Liver (tissue), 9 donors: ENCODE results near the gene ADIG. TPM values are rescaled to one million over a fixed set of nuclear protein-coding genes. Genes with fewer than 3 reads are reported as not detected.

ENCODE experiments used
- DNase-seq: peaks from one replicate; pipeline ENCODE4 v3.0.0-alpha.2; 2017; ENCODE audit warnings: low spot score
- H3K27ac ChIP-seq, 2 donors: one replicate each; pipeline ENCODE4 v1.7.0; 2013; ENCODE audit warnings: inconsistent platforms in 2 of 2, low read length in 2 of 2, control low read depth in 1 of 2, low read depth in 1 of 2, mild to moderate bottlenecking in 1 of 2
- H3K27me3 ChIP-seq, 4 donors: one replicate each; pipeline versions ENCODE4 v1.6.1 to v1.7.0; 2013; ENCODE audit warnings: low read length in 3 of 4, inconsistent platforms in 1 of 4, mild to moderate bottlenecking in 1 of 4, moderate library complexity in 1 of 4; ENCODE audit not compliant: control insufficient read depth in 4 of 4, insufficient read depth in 4 of 4
- H3K36me3 ChIP-seq, 4 donors: one replicate each; pipeline versions ENCODE4 v1.6.1 to v1.7.0; 2013; ENCODE audit warnings: low read length in 3 of 4, mild to moderate bottlenecking in 3 of 4, low read depth in 1 of 4, moderate library complexity in 1 of 4; ENCODE audit not compliant: control insufficient read depth in 4 of 4, insufficient read depth in 3 of 4
- H3K4me1 ChIP-seq, 4 donors: one replicate each; pipeline versions ENCODE4 v1.6.1 to v1.7.0; 2013; ENCODE audit warnings: low read length in 3 of 4, mild to moderate bottlenecking in 3 of 4, moderate library complexity in 1 of 4; ENCODE audit not compliant: control insufficient read depth in 4 of 4, insufficient read depth in 4 of 4
- H3K4me3 ChIP-seq, 3 donors: one replicate each; pipeline versions ENCODE4 v1.6.1 to v1.7.0; 2013; ENCODE audit warnings: low read length in 3 of 3, control low read depth in 1 of 3, low read depth in 1 of 3, mild to moderate bottlenecking in 1 of 3
- H3K9ac ChIP-seq, 2 donors: one replicate each; pipeline ENCODE4 v1.7.0; 2013; ENCODE audit warnings: low read length in 2 of 2, mild to moderate bottlenecking in 2 of 2, moderate library complexity in 2 of 2, control low read depth in 1 of 2, low read depth in 1 of 2
- H3K9me3 ChIP-seq, 4 donors: one replicate each; pipeline versions ENCODE4 v1.6.1 to v1.7.0; 2013; ENCODE audit warnings: low read length in 3 of 4; ENCODE audit not compliant: control insufficient read depth in 4 of 4
- CTCF ChIP-seq: fragments of 150-350 bp; IDR thresholded peaks from 2 replicates; pipeline ENCODE4 v1.5.1; 2017; ENCODE audit warnings: improper control_type of control experiment, low read depth, low read length; ENCODE audit not compliant: missing input control
- FOXA2 ChIP-seq: IDR thresholded peaks from 2 replicates; pipeline ENCODE4 v1.6.1; 2016; ENCODE audit warnings: antibody characterized with exemption
- GABPA ChIP-seq, 2 donors: IDR thresholded peaks in 1 of 2; conservative IDR thresholded peaks in 1 of 2; 2 replicates each; pipeline ENCODE4 v1.6.1; 2016; ENCODE audit warnings: antibody characterized with exemption in 2 of 2, mild to moderate bottlenecking in 1 of 2, moderate library complexity in 1 of 2
- RAD21 ChIP-seq, 2 donors: IDR thresholded peaks; 2 replicates each; pipeline ENCODE4 v1.6.1; 2016; ENCODE audit warnings: antibody characterized with exemption in 2 of 2, mild to moderate bottlenecking in 2 of 2
- RXRA ChIP-seq, 2 donors: IDR thresholded peaks; 2 replicates each; pipeline ENCODE4 v1.6.1; 2017 to 2018; ENCODE audit warnings: antibody characterized with exemption in 2 of 2, mild to moderate bottlenecking in 1 of 2
- WGBS: extraction: QIAGEN DNeasy Blood & Tissue Kit; methylation state at CpG from one replicate; pipeline ENCODE4 v1.1.7; 2013; 5-methylcytosine and 5-hydroxymethylcytosine counted together
- polyA plus RNA-seq, 2 donors: library from polyadenylated mRNA; stranded (reverse) in 1 of 2; unstranded in 1 of 2; fragments of 200-250 nt in 1 of 2; fragments of >200 nt in 1 of 2; fragmentation: Nextera tagmentation in 1 of 2; extraction: Ambion mirVana in 1 of 2; gene quantifications; one replicate each; pipeline versions ENCODE4 v1.2.1 to v1.2.3, GENCODE V29; 2013 to 2015
- total RNA-seq, 2 donors: library from RNA; depleted of rRNA; stranded (reverse); fragments of >200 nt; gene quantifications; one replicate each; pipeline ENCODE4 v1.2.3, GENCODE V29; 2014
- TF ChIP-seq, protein P1 (sequence below): IDR thresholded peaks from 2 replicates; pipeline ENCODE4 v1.6.1; 2016; ENCODE audit warnings: antibody characterized with exemption, mild to moderate bottlenecking
- TF ChIP-seq, protein P2 (sequence below): IDR thresholded peaks from 2 replicates; pipeline ENCODE4 v1.6.1; 2016; ENCODE audit warnings: antibody characterized with exemption
- donor health status: healthy.
- donor health status: healthy.
- donor health status: healthy.
- donor health status: healthy.
- donor health status: healthy.

The ADIG gene
- total and polyA plus RNA-seq, 4 donors = not detected

GRCh38 chr20:38581830-38582358 lies 897 bp downstream of the ADIG start (continued):
- TF ChIP-seq, protein P1, sequence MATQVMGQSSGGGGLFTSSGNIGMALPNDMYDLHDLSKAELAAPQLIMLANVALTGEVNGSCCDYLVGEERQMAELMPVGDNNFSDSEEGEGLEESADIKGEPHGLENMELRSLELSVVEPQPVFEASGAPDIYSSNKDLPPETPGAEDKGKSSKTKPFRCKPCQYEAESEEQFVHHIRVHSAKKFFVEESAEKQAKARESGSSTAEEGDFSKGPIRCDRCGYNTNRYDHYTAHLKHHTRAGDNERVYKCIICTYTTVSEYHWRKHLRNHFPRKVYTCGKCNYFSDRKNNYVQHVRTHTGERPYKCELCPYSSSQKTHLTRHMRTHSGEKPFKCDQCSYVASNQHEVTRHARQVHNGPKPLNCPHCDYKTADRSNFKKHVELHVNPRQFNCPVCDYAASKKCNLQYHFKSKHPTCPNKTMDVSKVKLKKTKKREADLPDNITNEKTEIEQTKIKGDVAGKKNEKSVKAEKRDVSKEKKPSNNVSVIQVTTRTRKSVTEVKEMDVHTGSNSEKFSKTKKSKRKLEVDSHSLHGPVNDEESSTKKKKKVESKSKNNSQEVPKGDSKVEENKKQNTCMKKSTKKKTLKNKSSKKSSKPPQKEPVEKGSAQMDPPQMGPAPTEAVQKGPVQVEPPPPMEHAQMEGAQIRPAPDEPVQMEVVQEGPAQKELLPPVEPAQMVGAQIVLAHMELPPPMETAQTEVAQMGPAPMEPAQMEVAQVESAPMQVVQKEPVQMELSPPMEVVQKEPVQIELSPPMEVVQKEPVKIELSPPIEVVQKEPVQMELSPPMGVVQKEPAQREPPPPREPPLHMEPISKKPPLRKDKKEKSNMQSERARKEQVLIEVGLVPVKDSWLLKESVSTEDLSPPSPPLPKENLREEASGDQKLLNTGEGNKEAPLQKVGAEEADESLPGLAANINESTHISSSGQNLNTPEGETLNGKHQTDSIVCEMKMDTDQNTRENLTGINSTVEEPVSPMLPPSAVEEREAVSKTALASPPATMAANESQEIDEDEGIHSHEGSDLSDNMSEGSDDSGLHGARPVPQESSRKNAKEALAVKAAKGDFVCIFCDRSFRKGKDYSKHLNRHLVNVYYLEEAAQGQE = no peak

GRCh38 chr20:38583306-38583705 lies 2.3 kb downstream of the ADIG start:
- Histone ChIP-seq H3K27me3 (no peaks in the 10 kb centered on the region), H3K36me3 (no peaks in the 10 kb centered on the region), H3K4me3 (no peak overlapping the region), H3K4me1 (peaks cover 4 to 11% (median 9%) of the 10 kb centered on the region in 4 donors), H3K9ac (no peak overlapping the region), H3K9me3 (no peaks in the 10 kb centered on the region), H3K27ac (no peak overlapping the region)
- WGBS = 93% methylated on average over 4 of the region's 4 CpGs
- no peak for DNase-seq
- no peak for TF ChIP-seq RXRA (IDR thresholded peaks at IDR 0.05)

DNA sequence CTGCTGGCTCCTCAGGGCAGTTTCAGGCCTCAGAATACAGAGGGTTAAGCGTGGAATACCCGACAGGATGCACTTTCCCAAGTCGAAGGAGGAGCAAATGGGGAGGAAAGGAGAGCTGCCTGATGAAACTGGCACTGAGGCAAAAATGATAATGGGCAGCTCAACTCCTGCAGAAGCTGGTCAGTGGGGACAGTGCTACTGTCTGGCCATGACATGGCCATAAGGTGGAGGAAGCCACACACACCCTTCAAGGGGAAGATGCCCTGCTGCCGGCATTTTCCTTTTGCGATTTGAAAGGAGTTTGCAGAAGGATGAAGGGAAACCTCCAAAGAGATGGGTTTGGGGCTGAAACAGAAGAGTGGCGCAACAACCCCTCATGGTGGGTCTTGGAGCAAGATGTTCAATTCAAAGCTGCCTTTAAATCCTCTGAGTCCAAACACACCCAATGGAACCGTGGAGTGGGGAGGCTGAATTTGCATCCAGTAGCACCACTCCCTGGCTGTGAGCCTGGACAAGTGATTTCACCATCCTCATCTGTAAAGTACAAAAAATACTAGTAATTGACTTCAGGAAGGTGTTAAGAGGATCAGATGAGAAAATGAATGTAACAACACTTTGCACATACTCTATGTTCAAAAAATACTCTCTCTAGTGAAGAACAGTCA lies 3.2 kb downstream of the ADIG start:
- Histone ChIP-seq H3K4me1 (peaks cover 4 to 11% (median 9%) of the 10 kb centered on the region in 4 donors), H3K27me3 (no peaks in the 10 kb centered on the region), H3K9ac (no peak overlapping the region), H3K36me3 (no peaks in the 10 kb centered on the region), H3K4me3 (no peak overlapping the region), H3K27ac (no peak overlapping the region), H3K9me3 (no peaks in the 10 kb centered on the region)
- DNase-seq = no peak
- TF ChIP-seq CTCF (no peak), GABPA (IDR thresholded peaks at IDR 0.05 in 1 of 2, conservative IDR thresholded peaks at IDR 0.05 in 1 of 2) (no peak), RXRA (IDR thresholded peaks at IDR 0.05) (no peak), FOXA2 (no peak), RAD21 (IDR thresholded peaks at IDR 0.05) (no peak)
- TF ChIP-seq, protein P2, sequence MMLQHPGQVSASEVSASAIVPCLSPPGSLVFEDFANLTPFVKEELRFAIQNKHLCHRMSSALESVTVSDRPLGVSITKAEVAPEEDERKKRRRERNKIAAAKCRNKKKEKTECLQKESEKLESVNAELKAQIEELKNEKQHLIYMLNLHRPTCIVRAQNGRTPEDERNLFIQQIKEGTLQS = no peak
- TF ChIP-seq, protein P1 = no peak
- WGBS = 66% methylated on average over 7 of the region's 7 CpGs
